ENCODE data around the gene LARP4. TPM values are rescaled to one million over a fixed set of nuclear protein-coding genes. Genes with fewer than 3 reads are reported as not detected.

The LARP4 gene
- polyA plus RNA-seq, 3 donors: 5.9 to 15.8 (median 11.7) TPM

GRCh38 chr12:50477241-50477832 is 76.7 kb downstream of the LARP4 start:
- no peak overlapping the region for H3K4me3 ChIP-seq (replicated peaks in 1 of 3; ENCODE audit: low read depth in 2 of 3, low read length in 3 of 3)
- no peak overlapping the region for H2AFZ ChIP-seq (ENCODE audit: insufficient read depth, low read depth, low read length, poor library complexity, severe bottlenecking)
- H3K4me1 ChIP-seq (ENCODE audit: control insufficient read depth in 1 of 2, insufficient read depth in 2 of 2, low read length in 2 of 2): no peaks in the 10 kb centered on the region
- peaks cover 56 to 62% of the 10 kb centered on the region in 2 donors for H3K36me3 Mint-ChIP-seq
- no peaks in the 10 kb centered on the region for H3K9me3 Mint-ChIP-seq
- no peak for DNase-seq
- H3K4me3 Mint-ChIP-seq: no peak overlapping the region
- no peak overlapping the region for H3K4me2 ChIP-seq (replicated peaks; ENCODE audit: extremely low read depth, low read length, poor library complexity, severe bottlenecking)
- no peaks in the 10 kb centered on the region for H3K9me3 ChIP-seq (replicated peaks in 1 of 2; ENCODE audit: control insufficient read depth in 1 of 2, insufficient read depth in 1 of 2, low read length in 2 of 2)
- no peak overlapping the region for H3K27ac Mint-ChIP-seq
- no peaks in the 10 kb centered on the region for H3K4me1 Mint-ChIP-seq
- TF ChIP-seq CTCF (IDR thresholded peaks at IDR 0.05): no peak
- no peaks in the 10 kb centered on the region for H3K27me3 ChIP-seq (ENCODE audit: control insufficient read depth in 2 of 2, insufficient read depth in 2 of 2, low read length in 2 of 2)
- no peaks in the 10 kb centered on the region for H4K20me1 ChIP-seq (ENCODE audit: insufficient read depth, low read length)
- no peaks in the 10 kb centered on the region for H3K27me3 Mint-ChIP-seq (ENCODE audit: low read depth in 3 of 3)
- H3K79me2 ChIP-seq (ENCODE audit: insufficient read depth, low read length): no peaks in the 10 kb centered on the region
- WGBS (ENCODE audit: insufficient coverage): no CpG with 5 or more reads among the region's 1 CpG
- intact Hi-C loops (cut with micrococcal nuclease): no loop called here
- peaks cover 38 to 61% of the 10 kb centered on the region in 2 donors for H3K36me3 ChIP-seq (replicated peaks in 1 of 2; ENCODE audit: control insufficient read depth in 1 of 2, insufficient read depth in 2 of 2, low read length in 2 of 2)
- no peak overlapping the region for H3K9ac ChIP-seq (ENCODE audit: insufficient read depth, low read length, poor library complexity, severe bottlenecking)
- no peak overlapping the region for H3K27ac ChIP-seq (ENCODE audit: low read depth in 1 of 2, low read length in 2 of 2)

- DNase-seq: no peak
- Histone ChIP-seq H3K4me3 (replicated peaks in 1 of 3; ENCODE audit: low read depth in 2 of 3, low read length in 3 of 3) (no peak overlapping the region), H3K4me1 (ENCODE audit: control insufficient read depth in 1 of 2, insufficient read depth in 2 of 2, low read length in 2 of 2) (no peaks in the 10 kb centered on the region), H3K27me3 (ENCODE audit: control insufficient read depth in 2 of 2, insufficient read depth in 2 of 2, low read length in 2 of 2) (no peaks in the 10 kb centered on the region), H3K27ac (ENCODE audit: low read depth in 1 of 2, low read length in 2 of 2) (no peak overlapping the region), H3K9ac (ENCODE audit: insufficient read depth, low read length, poor library complexity, severe bottlenecking) (no peak overlapping the region), H3K79me2 (ENCODE audit: insufficient read depth, low read length) (no peaks in the 10 kb centered on the region), H3K4me2 (replicated peaks; ENCODE audit: extremely low read depth, low read length, poor library complexity, severe bottlenecking) (no peak overlapping the region), H2AFZ (ENCODE audit: insufficient read depth, low read depth, low read length, poor library complexity, severe bottlenecking) (no peak overlapping the region), H3K36me3 (replicated peaks in 1 of 2; ENCODE audit: control insufficient read depth in 1 of 2, insufficient read depth in 2 of 2, low read length in 2 of 2) (peaks cover 0 to 12% of the 10 kb centered on the region in 2 donors), H3K9me3 (replicated peaks in 1 of 2; ENCODE audit: control insufficient read depth in 1 of 2, insufficient read depth in 1 of 2, low read length in 2 of 2) (no peaks in the 10 kb centered on the region), H4K20me1 (ENCODE audit: insufficient read depth, low read length) (no peaks in the 10 kb centered on the region)
- H3K27me3 Mint-ChIP-seq (ENCODE audit: low read depth in 3 of 3): no peaks in the 10 kb centered on the region
- WGBS (ENCODE audit: insufficient coverage): no CpG with 5 or more reads among the region's 4 CpGs
- peaks cover 0 to 1% (median 0%) of the 10 kb centered on the region in 7 donors for H3K9me3 Mint-ChIP-seq
- H3K27ac Mint-ChIP-seq: no peak overlapping the region
- intact Hi-C loops (cut with micrococcal nuclease): no loop called here
- no peaks in the 10 kb centered on the region for H3K4me1 Mint-ChIP-seq
- H3K4me3 Mint-ChIP-seq: no peak overlapping the region
- TF ChIP-seq CTCF (IDR thresholded peaks at IDR 0.05): no peak
- H3K36me3 Mint-ChIP-seq: peaks cover 10 to 12% of the 10 kb centered on the region in 2 donors
These were observed 81.9 kb downstream of the LARP4 start for GRCh38 chr12:50482571-50482970.
